ENCODE measurements around the gene PCK2.

Gene PCK2

GRCh38 chr14:24077086-24077485 lies 17.0 kb upstream of the PCK2 start:
- no peak for DNase-seq

- no peak for DNase-seq
Observed at GRCh38 chr14:24078146-24078545, 16.0 kb upstream of the PCK2 start.

- DNase-seq = no peak
Observed at GRCh38 chr14:24079491-24080141, 14.5 kb upstream of the PCK2 start.

GRCh38 chr14:24080142-24080530 lies 14.0 kb upstream of the PCK2 start:
- no peak for DNase-seq

GRCh38 chr14:24080888-24081738 lies 13.0 kb upstream of the PCK2 start:
- no peak for DNase-seq

GRCh38 chr14:24081739-24082211 lies 12.3 kb upstream of the PCK2 start:
- DNase-seq = no peak

- DNase-seq = no peak
Observed at GRCh38 chr14:24082411-24083080, 11.6 kb upstream of the PCK2 start.

- no peak for DNase-seq
Observed at GRCh38 chr14:24083462-24083861, 10.6 kb upstream of the PCK2 start.

GRCh38 chr14:24084440-24084839 lies 9.7 kb upstream of the PCK2 start:
- DNase-seq = no peak

GRCh38 chr14:24085215-24085614 lies 8.9 kb upstream of the PCK2 start:
- no peak for DNase-seq

GRCh38 chr14:24086193-24086955 lies 7.7 kb upstream of the PCK2 start:
- DNase-seq = no peak

- no peak for DNase-seq
Observed at GRCh38 chr14:24087004-24087403, 7.1 kb upstream of the PCK2 start.

- DNase-seq = no peak
Observed at GRCh38 chr14:24088095-24088494, 6.0 kb upstream of the PCK2 start.

- no peak for DNase-seq
Observed at GRCh38 chr14:24089890-24090289, 4.2 kb upstream of the PCK2 start.

- DNase-seq = no peak
Observed at GRCh38 chr14:24092110-24092504, 2.0 kb upstream of the PCK2 start.

GRCh38 chr14:24092505-24093206 lies 1.5 kb upstream of the PCK2 start:
- no peak for DNase-seq

GRCh38 chr14:24093207-24093900 lies 757 bp upstream of the PCK2 start:
- no peak for DNase-seq

GRCh38 chr14:24094841-24095270 lies 745 bp downstream of the PCK2 start:
- DNase-seq = no peak

- DNase-seq = peak; percentile 53
Observed at GRCh38 chr14:24095271-24096068, 1.4 kb downstream of the PCK2 start.

GRCh38 chr14:24096545-24097181 lies 2.6 kb downstream of the PCK2 start:
- no peak for DNase-seq

All from fibroblast of skin of right quadriceps (primary cell).